ENCODE measurements around the gene RAD50.

DNA sequence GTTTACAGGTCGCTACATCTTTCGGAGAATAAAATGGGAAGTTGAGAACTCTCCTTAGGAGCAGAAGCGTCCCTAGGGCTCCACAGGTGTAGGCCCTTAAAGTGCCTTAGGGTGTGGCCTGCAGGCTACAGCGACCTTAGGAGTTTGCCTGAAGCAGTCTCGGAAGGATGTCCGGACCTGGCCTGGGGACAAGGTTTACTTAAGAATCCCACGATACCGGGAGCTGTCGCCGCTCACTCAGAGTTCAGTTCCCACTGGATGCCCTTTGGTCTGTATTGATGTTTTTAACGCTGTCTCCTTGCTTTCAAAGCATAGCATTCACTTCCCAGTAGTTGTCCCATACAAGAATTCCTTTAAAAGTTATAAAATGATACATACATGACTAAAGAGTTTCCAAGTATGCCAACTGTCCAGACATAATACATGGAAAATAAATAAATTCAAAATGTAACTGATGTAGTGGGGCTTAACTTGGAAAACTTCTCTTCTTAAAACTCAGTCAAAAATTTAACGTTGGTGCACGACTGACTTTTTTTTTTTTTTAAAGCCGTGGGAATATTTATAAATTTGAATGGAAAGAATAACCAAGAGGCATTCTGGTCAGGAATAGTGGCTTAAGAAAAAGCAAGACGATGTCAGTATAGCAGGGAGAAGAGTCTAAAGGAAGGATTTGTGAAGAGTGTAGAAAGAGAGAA lies 848 bp downstream of the RAD50 start:
- TF ChIP-seq GABPA (IDR thresholded peaks at IDR 0.05; ENCODE audit: low read depth) = no peak
- TF ChIP-seq, protein P1, sequence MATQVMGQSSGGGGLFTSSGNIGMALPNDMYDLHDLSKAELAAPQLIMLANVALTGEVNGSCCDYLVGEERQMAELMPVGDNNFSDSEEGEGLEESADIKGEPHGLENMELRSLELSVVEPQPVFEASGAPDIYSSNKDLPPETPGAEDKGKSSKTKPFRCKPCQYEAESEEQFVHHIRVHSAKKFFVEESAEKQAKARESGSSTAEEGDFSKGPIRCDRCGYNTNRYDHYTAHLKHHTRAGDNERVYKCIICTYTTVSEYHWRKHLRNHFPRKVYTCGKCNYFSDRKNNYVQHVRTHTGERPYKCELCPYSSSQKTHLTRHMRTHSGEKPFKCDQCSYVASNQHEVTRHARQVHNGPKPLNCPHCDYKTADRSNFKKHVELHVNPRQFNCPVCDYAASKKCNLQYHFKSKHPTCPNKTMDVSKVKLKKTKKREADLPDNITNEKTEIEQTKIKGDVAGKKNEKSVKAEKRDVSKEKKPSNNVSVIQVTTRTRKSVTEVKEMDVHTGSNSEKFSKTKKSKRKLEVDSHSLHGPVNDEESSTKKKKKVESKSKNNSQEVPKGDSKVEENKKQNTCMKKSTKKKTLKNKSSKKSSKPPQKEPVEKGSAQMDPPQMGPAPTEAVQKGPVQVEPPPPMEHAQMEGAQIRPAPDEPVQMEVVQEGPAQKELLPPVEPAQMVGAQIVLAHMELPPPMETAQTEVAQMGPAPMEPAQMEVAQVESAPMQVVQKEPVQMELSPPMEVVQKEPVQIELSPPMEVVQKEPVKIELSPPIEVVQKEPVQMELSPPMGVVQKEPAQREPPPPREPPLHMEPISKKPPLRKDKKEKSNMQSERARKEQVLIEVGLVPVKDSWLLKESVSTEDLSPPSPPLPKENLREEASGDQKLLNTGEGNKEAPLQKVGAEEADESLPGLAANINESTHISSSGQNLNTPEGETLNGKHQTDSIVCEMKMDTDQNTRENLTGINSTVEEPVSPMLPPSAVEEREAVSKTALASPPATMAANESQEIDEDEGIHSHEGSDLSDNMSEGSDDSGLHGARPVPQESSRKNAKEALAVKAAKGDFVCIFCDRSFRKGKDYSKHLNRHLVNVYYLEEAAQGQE (IDR thresholded peaks at IDR 0.05; ENCODE audit: low read depth, low read length) = no peak
- TF ChIP-seq, protein P2, sequence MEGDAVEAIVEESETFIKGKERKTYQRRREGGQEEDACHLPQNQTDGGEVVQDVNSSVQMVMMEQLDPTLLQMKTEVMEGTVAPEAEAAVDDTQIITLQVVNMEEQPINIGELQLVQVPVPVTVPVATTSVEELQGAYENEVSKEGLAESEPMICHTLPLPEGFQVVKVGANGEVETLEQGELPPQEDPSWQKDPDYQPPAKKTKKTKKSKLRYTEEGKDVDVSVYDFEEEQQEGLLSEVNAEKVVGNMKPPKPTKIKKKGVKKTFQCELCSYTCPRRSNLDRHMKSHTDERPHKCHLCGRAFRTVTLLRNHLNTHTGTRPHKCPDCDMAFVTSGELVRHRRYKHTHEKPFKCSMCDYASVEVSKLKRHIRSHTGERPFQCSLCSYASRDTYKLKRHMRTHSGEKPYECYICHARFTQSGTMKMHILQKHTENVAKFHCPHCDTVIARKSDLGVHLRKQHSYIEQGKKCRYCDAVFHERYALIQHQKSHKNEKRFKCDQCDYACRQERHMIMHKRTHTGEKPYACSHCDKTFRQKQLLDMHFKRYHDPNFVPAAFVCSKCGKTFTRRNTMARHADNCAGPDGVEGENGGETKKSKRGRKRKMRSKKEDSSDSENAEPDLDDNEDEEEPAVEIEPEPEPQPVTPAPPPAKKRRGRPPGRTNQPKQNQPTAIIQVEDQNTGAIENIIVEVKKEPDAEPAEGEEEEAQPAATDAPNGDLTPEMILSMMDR (IDR thresholded peaks at IDR 0.05) = no peak
- no peak for TF ChIP-seq GATA2 (CRISPR knock-in tag; IDR thresholded peaks at IDR 0.05)
- TF ChIP-seq NFIC (IDR thresholded peaks at IDR 0.05; ENCODE audit: borderline replicate concordance) = no peak
- no peak for TF ChIP-seq YY1 (IDR thresholded peaks at IDR 0.05; ENCODE audit: low read depth)
- no peak for TF ChIP-seq RFX5 (IDR thresholded peaks at IDR 0.05; ENCODE audit: low read length)
- no peak for TF ChIP-seq EZH2phosphoT487 (IDR thresholded peaks at IDR 0.05; ENCODE audit: borderline replicate concordance, low read depth)
- no peak for TF ChIP-seq POLR2AphosphoS5 (IDR thresholded peaks at IDR 0.05; ENCODE audit: low read depth, low read length)
- no peak for TF ChIP-seq SMC3 (IDR thresholded peaks at IDR 0.05; ENCODE audit: low read depth, low read length)
